SK-N-SH (cell line): Measurements from ENCODE around the gene PPIL1. TPM values are rescaled to one million over a fixed set of nuclear protein-coding genes. Genes with fewer than 3 reads are reported as not detected.

ENCODE experiments used
- CTCF ChIA-PET: fragments of 300-600, 350-600 bp; formaldehyde crosslinking; extraction: SDS; loops from one replicate; lab custom pipeline; 2021; lab: Yijun Ruan, JAX
- POLR2A ChIA-PET: fragments of 350-600 bp; sonication (Branson Sonifier 250); formaldehyde crosslinking; extraction: SDS; loops from one replicate; lab custom pipeline; 2020; ENCODE audit warnings: antibody characterized with exemption, inconsistent platforms; lab: Yijun Ruan, JAX
- DNase-seq: peaks from one replicate; pipeline ENCODE4 v3.0.0; 2012
- H2AFZ ChIP-seq: fragments of 200-600 bp; sonication (generic); 2 replicates; pipeline ENCODE4 v1.8.1; 2016; ENCODE audit warnings: antibody characterized with exemption, mild to moderate bottlenecking, low read depth
- H3F3A ChIP-seq: fragments of 200-600 bp; sonication (generic); replicated peaks from 2 replicates; pipeline ENCODE3; 2016; ENCODE audit warnings: antibody characterized with exemption, mild to moderate bottlenecking; ENCODE audit not compliant: insufficient read depth
- H3K27ac ChIP-seq, 2 experiments: fragments of 200-500 bp in 1 of 2; fragments of 200-600 bp in 1 of 2; sonication (Bioruptor generic) in 1 of 2; sonication (generic), shearing (Covaris generic) in 1 of 2; 2 replicates each; pipeline versions ENCODE4 v1.5.1 to v1.6.1; 2014 to 2016; ENCODE audit warnings: low read depth in 2 of 2, inconsistent platforms in 1 of 2, low read length in 1 of 2, mild to moderate bottlenecking in 1 of 2, mixed read lengths in 1 of 2
- H3K27me3 ChIP-seq: fragments of 200-600 bp; sonication (generic), shearing (Covaris generic); 2 replicates; pipeline ENCODE4 v1.6.1; 2016; ENCODE audit warnings: mixed run types; ENCODE audit not compliant: insufficient read depth
- H3K36me3 ChIP-seq, 2 experiments: fragments of 200-500 bp in 1 of 2; fragments of 200-600 bp in 1 of 2; sonication (Bioruptor generic) in 1 of 2; sonication (generic) in 1 of 2; replicated peaks in 1 of 2; 2 replicates each; pipeline versions ENCODE3 to v1.5.1; 2014 to 2016; ENCODE audit warnings: low read length in 1 of 2, mild to moderate bottlenecking in 1 of 2; ENCODE audit not compliant: insufficient read depth in 2 of 2, control insufficient read depth in 1 of 2
- H3K4me1 ChIP-seq, 2 experiments: fragments of 200-500 bp in 1 of 2; fragments of 200-600 bp in 1 of 2; sonication (Bioruptor generic) in 1 of 2; sonication (generic), shearing (Covaris generic) in 1 of 2; 2 replicates each; pipeline versions ENCODE4 v1.5.1 to v1.6.1; 2014 to 2016; ENCODE audit warnings: low read depth in 1 of 2, low read length in 1 of 2, mixed run types in 1 of 2; ENCODE audit not compliant: insufficient read depth in 2 of 2, control insufficient read depth in 1 of 2
- H3K4me2 ChIP-seq: fragments of 200-600 bp; sonication (generic), shearing (Covaris generic); 2 replicates; pipeline ENCODE4 v1.6.1; 2017; ENCODE audit warnings: mixed run types
- H3K4me3 ChIP-seq, 2 experiments: fragments of 200-500 bp in 1 of 2; fragments of 200-600 bp in 1 of 2; sonication (Bioruptor generic) in 1 of 2; sonication (generic), shearing (Covaris generic) in 1 of 2; 2 replicates each; pipeline versions ENCODE4 v1.5.1 to v1.8.1; 2014 to 2016; ENCODE audit warnings: low read depth in 2 of 2, inconsistent platforms in 1 of 2, low read length in 1 of 2, mild to moderate bottlenecking in 1 of 2, mixed read lengths in 1 of 2, moderate library complexity in 1 of 2
- H3K79me2 ChIP-seq: fragments of 200-600 bp; sonication (generic); 2 replicates; pipeline ENCODE4 v1.8.1; 2017; ENCODE audit warnings: mild to moderate bottlenecking; ENCODE audit not compliant: insufficient read depth
- H3K9ac ChIP-seq: fragments of 200-600 bp; sonication (generic); 2 replicates; pipeline ENCODE4 v1.6.1; 2017; ENCODE audit warnings: mixed run types
- H3K9me2 ChIP-seq: fragments of 200-600 bp; sonication (generic); 2 replicates; pipeline ENCODE4 v1.6.1; 2017; ENCODE audit warnings: mixed run types
- H3K9me3 ChIP-seq: fragments of 200-600 bp; sonication (generic); 2 replicates; pipeline ENCODE4 v1.6.1; 2017; ENCODE audit warnings: mixed run types, mild to moderate bottlenecking, moderate library complexity
- H4K20me1 ChIP-seq: fragments of 200-600 bp; sonication (generic); 2 replicates; pipeline ENCODE4 v1.6.1; 2017; ENCODE audit warnings: mild to moderate bottlenecking, mixed run types; ENCODE audit not compliant: insufficient read depth
- CHD2 ChIP-seq: fragments of 150-350 bp; IDR thresholded peaks from 2 replicates; pipeline ENCODE4 v1.6.1; 2018; ENCODE audit warnings: low read length; ENCODE audit not compliant: partially characterized antibody
- ELF1 ChIP-seq: IDR thresholded peaks from 2 replicates; pipeline ENCODE4 v1.4.0; 2012
- EZH2phosphoT487 ChIP-seq: fragments of 200-600 bp; sonication (generic); IDR thresholded peaks from 2 replicates; pipeline ENCODE4 v1.6.1; 2017; ENCODE audit warnings: low read depth, mixed run types, mild to moderate bottlenecking, antibody characterized with exemption, moderate library complexity, borderline replicate concordance
- FOSL2 ChIP-seq: IDR thresholded peaks from 2 replicates; pipeline ENCODE4 v1.4.0; 2012; ENCODE audit warnings: low read depth, mild to moderate bottlenecking, moderate library complexity, borderline replicate concordance
- FOXM1 ChIP-seq: IDR thresholded peaks from 2 replicates; pipeline ENCODE4 v1.4.0; 2012; ENCODE audit warnings: low read depth, mild to moderate bottlenecking
- JUND ChIP-seq: IDR thresholded peaks from 2 replicates; pipeline ENCODE4 v1.4.0; 2012
- MEF2A ChIP-seq: IDR thresholded peaks from 2 replicates; pipeline ENCODE4 v1.4.0; 2012; ENCODE audit warnings: low read depth, borderline replicate concordance
- NFIC ChIP-seq: IDR thresholded peaks from 2 replicates; pipeline ENCODE4 v1.4.0; 2012; ENCODE audit warnings: borderline replicate concordance
- POLR2AphosphoS5 ChIP-seq: IDR thresholded peaks from 2 replicates; pipeline ENCODE4 v1.6.1; 2012; ENCODE audit warnings: low read depth, low read length
- RCOR1 ChIP-seq: fragments of 150-350 bp; IDR thresholded peaks from 2 replicates; pipeline ENCODE4 v1.6.1; 2017; ENCODE audit warnings: antibody characterized with exemption, low read length
- RFX5 ChIP-seq: IDR thresholded peaks from 2 replicates; pipeline ENCODE4 v1.6.1; 2012; ENCODE audit warnings: mild to moderate bottlenecking, improper control_type of control experiment, low read length
- RXRA ChIP-seq: IDR thresholded peaks from 2 replicates; pipeline ENCODE4 v1.4.0; 2012; ENCODE audit warnings: low read depth, mild to moderate bottlenecking, borderline replicate concordance
- SIN3A ChIP-seq: IDR thresholded peaks from 2 replicates; pipeline ENCODE4 v1.6.1; 2012; ENCODE audit warnings: low read depth, mild to moderate bottlenecking, low read length, moderate library complexity, borderline replicate concordance
- SMC3 ChIP-seq: IDR thresholded peaks from 2 replicates; pipeline ENCODE4 v1.6.1; 2012; ENCODE audit warnings: low read depth, low read length, improper control_type of control experiment
- TAF1 ChIP-seq: IDR thresholded peaks from 2 replicates; pipeline ENCODE4 v1.6.1; 2012; ENCODE audit warnings: low read depth, mild to moderate bottlenecking, low read length, moderate library complexity, borderline replicate concordance
- TCF12 ChIP-seq: IDR thresholded peaks from 2 replicates; pipeline ENCODE4 v1.4.0; 2012
- YY1 ChIP-seq: IDR thresholded peaks from 2 replicates; pipeline ENCODE4 v1.4.0; 2012; ENCODE audit warnings: low read depth, mild to moderate bottlenecking
- WGBS: methylation state at CpG from one replicate; pipeline ENCODE4 v1.1.6; 2017; ENCODE audit warnings: low lambda C conversion rate; 5-methylcytosine and 5-hydroxymethylcytosine counted together
- polyA plus RNA-seq, 3 experiments: library from polyadenylated mRNA; depleted of rRNA; stranded (reverse); fragments of >200 nt; gene quantifications; 2 replicates each; pipeline ENCODE4 v1.2.3, GENCODE V29; 2012
- TF ChIP-seq, protein P1 (sequence below): IDR thresholded peaks from 2 replicates; pipeline ENCODE4 v1.6.1; 2012; ENCODE audit warnings: mild to moderate bottlenecking, low read depth, low read length, moderate library complexity
- TF ChIP-seq, protein P2 (sequence below): IDR thresholded peaks from 2 replicates; pipeline ENCODE4; 2012
- TF ChIP-seq, protein P3 (sequence below): fragments of 150-350 bp; IDR thresholded peaks from 2 replicates; pipeline ENCODE4 v1.6.1; 2017; ENCODE audit warnings: antibody characterized with exemption, low read length, low read depth, borderline replicate concordance

The PPIL1 gene
- polyA plus RNA-seq, 1 of the 3 experiments (the other 2 are of a cell fraction): 36.6 TPM

DNA sequence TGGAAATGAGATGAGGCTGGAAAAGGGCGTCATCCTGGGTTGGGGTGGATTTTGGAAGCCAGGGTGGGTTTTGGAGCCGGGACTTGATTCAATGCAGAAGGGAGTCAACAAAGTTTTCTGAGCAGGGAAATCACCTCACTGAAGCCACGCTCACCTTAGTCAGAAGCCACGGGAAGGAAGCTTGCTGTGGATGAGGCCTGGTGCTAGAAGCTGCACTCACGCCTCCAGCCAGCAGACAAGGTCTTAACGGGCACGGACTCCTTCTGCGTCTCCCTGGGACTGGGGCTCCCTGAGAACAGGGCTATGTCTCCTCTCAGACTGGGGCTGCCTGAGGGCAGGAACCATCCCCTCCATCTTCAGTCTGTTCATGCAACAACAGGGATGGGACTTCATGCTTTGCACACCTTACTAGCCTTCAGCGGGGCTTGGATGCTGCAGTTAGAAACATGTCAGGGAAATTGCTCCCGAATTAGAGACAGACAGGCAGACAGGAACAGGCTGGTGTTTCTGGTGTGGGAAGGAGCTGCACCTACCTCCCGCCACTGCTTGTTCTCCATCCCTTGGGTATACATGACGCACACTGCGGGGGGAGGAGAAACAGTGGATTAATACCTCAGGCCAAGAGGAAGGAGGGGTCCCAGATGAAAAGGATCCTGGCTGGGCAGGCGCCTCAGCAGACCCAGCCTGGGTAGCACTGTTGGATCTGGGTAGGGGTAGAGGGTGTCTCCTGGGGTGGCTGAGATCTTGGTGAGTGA, 52.8 kb downstream of the PPIL1 start:
- POLR2A ChIA-PET: no interaction called here
- H3K4me1 ChIP-seq: peaks cover 0 to 6% of the 10 kb centered on the region in 2 experiments; a peak in 1 of 4 replicates
- H3K36me3 ChIP-seq: no peaks in the 10 kb centered on the region
- no peak overlapping the region for H3K4me2 ChIP-seq
- H3K9me3 ChIP-seq: no peaks in the 10 kb centered on the region
- no peaks in the 10 kb centered on the region for H4K20me1 ChIP-seq
- H3K79me2 ChIP-seq: no peaks in the 10 kb centered on the region
- H2AFZ ChIP-seq: no peak overlapping the region
- TF ChIP-seq SIN3A: no peak
- TF ChIP-seq NFIC: no peak
- TF ChIP-seq FOXM1: no peak
- TF ChIP-seq SMC3: no peak
- no peak for TF ChIP-seq MEF2A
- TF ChIP-seq EZH2phosphoT487: no peak
- no peak for TF ChIP-seq CHD2
- no peak for TF ChIP-seq RCOR1
- no peak for TF ChIP-seq POLR2AphosphoS5
- TF ChIP-seq TAF1: no peak
- TF ChIP-seq JUND: no peak
- no peak for TF ChIP-seq ELF1
- TF ChIP-seq YY1: no peak
- TF ChIP-seq RFX5: no peak
- TF ChIP-seq, protein P1, sequence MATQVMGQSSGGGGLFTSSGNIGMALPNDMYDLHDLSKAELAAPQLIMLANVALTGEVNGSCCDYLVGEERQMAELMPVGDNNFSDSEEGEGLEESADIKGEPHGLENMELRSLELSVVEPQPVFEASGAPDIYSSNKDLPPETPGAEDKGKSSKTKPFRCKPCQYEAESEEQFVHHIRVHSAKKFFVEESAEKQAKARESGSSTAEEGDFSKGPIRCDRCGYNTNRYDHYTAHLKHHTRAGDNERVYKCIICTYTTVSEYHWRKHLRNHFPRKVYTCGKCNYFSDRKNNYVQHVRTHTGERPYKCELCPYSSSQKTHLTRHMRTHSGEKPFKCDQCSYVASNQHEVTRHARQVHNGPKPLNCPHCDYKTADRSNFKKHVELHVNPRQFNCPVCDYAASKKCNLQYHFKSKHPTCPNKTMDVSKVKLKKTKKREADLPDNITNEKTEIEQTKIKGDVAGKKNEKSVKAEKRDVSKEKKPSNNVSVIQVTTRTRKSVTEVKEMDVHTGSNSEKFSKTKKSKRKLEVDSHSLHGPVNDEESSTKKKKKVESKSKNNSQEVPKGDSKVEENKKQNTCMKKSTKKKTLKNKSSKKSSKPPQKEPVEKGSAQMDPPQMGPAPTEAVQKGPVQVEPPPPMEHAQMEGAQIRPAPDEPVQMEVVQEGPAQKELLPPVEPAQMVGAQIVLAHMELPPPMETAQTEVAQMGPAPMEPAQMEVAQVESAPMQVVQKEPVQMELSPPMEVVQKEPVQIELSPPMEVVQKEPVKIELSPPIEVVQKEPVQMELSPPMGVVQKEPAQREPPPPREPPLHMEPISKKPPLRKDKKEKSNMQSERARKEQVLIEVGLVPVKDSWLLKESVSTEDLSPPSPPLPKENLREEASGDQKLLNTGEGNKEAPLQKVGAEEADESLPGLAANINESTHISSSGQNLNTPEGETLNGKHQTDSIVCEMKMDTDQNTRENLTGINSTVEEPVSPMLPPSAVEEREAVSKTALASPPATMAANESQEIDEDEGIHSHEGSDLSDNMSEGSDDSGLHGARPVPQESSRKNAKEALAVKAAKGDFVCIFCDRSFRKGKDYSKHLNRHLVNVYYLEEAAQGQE: no peak
- no peak for TF ChIP-seq RXRA
- TF ChIP-seq FOSL2: no peak
- TF ChIP-seq, protein P2, sequence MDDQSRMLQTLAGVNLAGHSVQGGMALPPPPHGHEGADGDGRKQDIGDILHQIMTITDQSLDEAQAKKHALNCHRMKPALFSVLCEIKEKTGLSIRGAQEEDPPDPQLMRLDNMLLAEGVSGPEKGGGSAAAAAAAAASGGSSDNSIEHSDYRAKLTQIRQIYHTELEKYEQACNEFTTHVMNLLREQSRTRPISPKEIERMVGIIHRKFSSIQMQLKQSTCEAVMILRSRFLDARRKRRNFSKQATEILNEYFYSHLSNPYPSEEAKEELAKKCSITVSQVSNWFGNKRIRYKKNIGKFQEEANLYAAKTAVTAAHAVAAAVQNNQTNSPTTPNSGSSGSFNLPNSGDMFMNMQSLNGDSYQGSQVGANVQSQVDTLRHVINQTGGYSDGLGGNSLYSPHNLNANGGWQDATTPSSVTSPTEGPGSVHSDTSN: no peak
- TF ChIP-seq TCF12: no peak
- TF ChIP-seq, protein P3, sequence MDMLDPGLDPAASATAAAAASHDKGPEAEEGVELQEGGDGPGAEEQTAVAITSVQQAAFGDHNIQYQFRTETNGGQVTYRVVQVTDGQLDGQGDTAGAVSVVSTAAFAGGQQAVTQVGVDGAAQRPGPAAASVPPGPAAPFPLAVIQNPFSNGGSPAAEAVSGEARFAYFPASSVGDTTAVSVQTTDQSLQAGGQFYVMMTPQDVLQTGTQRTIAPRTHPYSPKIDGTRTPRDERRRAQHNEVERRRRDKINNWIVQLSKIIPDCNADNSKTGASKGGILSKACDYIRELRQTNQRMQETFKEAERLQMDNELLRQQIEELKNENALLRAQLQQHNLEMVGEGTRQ: no peak
- CTCF ChIA-PET: interaction anchor here (1.3 kb wide), 1 partner anchor 55 kb away, joined by 3 read pairs; no protein-coding TSS in a partner anchor
- H3K27ac ChIP-seq: no peak overlapping the region
- DNase-seq: no peak
- H3K4me3 ChIP-seq: no peak overlapping the region
- H3F3A ChIP-seq: peaks cover 7% of the 10 kb centered on the region
- H3K9ac ChIP-seq: no peak overlapping the region
- no peaks in the 10 kb centered on the region for H3K27me3 ChIP-seq
- no peaks in the 10 kb centered on the region for H3K9me2 ChIP-seq
- 92% methylated on average over 13 of the region's 14 CpGs for WGBS
